HepG2 (cell line): Measurements from ENCODE around the gene ZNF652. TPM values are rescaled to one million over a fixed set of nuclear protein-coding genes. Genes with fewer than 3 reads are reported as not detected.
"Not testable (repeated sequence)": the region's sequence is repeated elsewhere in the genome, so short reads cannot be mapped to it uniquely, and the experiment has no call there.

Experiments used
- ATAC-seq: fragments of 200-7000 bp; cut with Tn5 transposase; 3 replicates; pipeline ENCODE4 v1.9.1; 2020; ENCODE audit warnings: mild to moderate bottlenecking, moderate library complexity
- BruUV-seq: library from RNA; stranded (reverse); fragments of 400-500 nt; replicated peaks from 2 replicates; lab custom pipeline; 2021; lab: Mats Ljungman, UMichigan
- CTCF ChIA-PET: fragments of 300-600 bp; formaldehyde crosslinking; extraction: SDS; loops from one replicate; lab custom pipeline; 2021; ENCODE audit warnings: low total read pairs, inconsistent platforms, low intra/inter-chr PET ratio; lab: Yijun Ruan, JAX
- POLR2A ChIA-PET: fragments of 350-600 bp; sonication (Branson Sonifier 250); formaldehyde crosslinking; loops from one replicate; lab custom pipeline; 2020; ENCODE audit warnings: antibody characterized with exemption, inconsistent platforms; lab: Yijun Ruan, JAX
- DNase-seq: peaks from one replicate; pipeline ENCODE4 v3.0.0-alpha.2; 2015; ENCODE audit warnings: low spot score
- FAIRE-seq: peaks from 3 replicates; lab custom pipeline; 2011; peaks lifted over from hg19 to GRCh38; lab: Jason Lieb, UNC
- H2AFZ ChIP-seq: one replicate; pipeline ENCODE4 v1.6.1; 2011; ENCODE audit warnings: low read length, inconsistent platforms
- H3K27ac ChIP-seq: fragments of 300-600 bp; 3 replicates; pipeline ENCODE4 v1.8.0; 2011; ENCODE audit warnings: mixed run types, mild to moderate bottlenecking, mixed read lengths, low read length, inconsistent platforms; ENCODE audit not compliant: insufficient read depth; ENCODE audit errors: extremely low read length
- H3K27me3 ChIP-seq, 2 experiments: fragments of 200-600 bp in 1 of 2; 2 replicates in 1 of 2; 3 replicates in 1 of 2; pipeline versions ENCODE4 v1.6.0 to v1.8.0; 2011; ENCODE audit warnings: low read length in 2 of 2, mild to moderate bottlenecking in 2 of 2, moderate library complexity in 2 of 2, inconsistent platforms in 1 of 2; ENCODE audit not compliant: insufficient read depth in 2 of 2, control insufficient read depth in 1 of 2
- H3K36me3 ChIP-seq, 2 experiments: fragments of 200-600 bp in 1 of 2; replicated peaks in 1 of 2; 2 replicates in 1 of 2; 3 replicates in 1 of 2; pipeline versions ENCODE4 v1.5.1 to v1.8.0; 2011; ENCODE audit warnings: low read length in 2 of 2, inconsistent platforms in 1 of 2; ENCODE audit not compliant: insufficient read depth in 2 of 2, control insufficient read depth in 1 of 2
- H3K4me1 ChIP-seq: 2 replicates; pipeline ENCODE4 v1.5.1; 2012; ENCODE audit warnings: low read length, inconsistent platforms; ENCODE audit not compliant: insufficient read depth
- H3K4me2 ChIP-seq: 2 replicates; pipeline ENCODE4 v1.6.0; 2011; ENCODE audit warnings: low read depth, low read length, inconsistent platforms
- H3K4me3 ChIP-seq, 3 experiments: fragments of 200-600 bp in 1 of 3; sonication (generic), shearing (Covaris generic) in 1 of 3; replicated peaks in 1 of 3; 2 replicates each; pipeline ENCODE4 v1.5.1; 2011 to 2016; ENCODE audit warnings: low read length in 3 of 3, inconsistent platforms in 2 of 3, low read depth in 2 of 3, mild to moderate bottlenecking in 2 of 3, control low read depth in 1 of 3, mixed read lengths in 1 of 3; ENCODE audit not compliant: insufficient read depth in 1 of 3
- H3K79me2 ChIP-seq: one replicate; pipeline ENCODE4 v1.6.1; 2011; ENCODE audit warnings: low read length, inconsistent platforms; ENCODE audit not compliant: insufficient read depth
- H3K9ac ChIP-seq: 2 replicates; pipeline ENCODE4 v1.6.0; 2011; ENCODE audit warnings: mild to moderate bottlenecking, low read depth, low read length, inconsistent platforms; ENCODE audit not compliant: insufficient read depth
- H3K9me3 ChIP-seq: 2 replicates; pipeline ENCODE4 v1.5.1; 2012; ENCODE audit warnings: mild to moderate bottlenecking, low read length
- H4K20me1 ChIP-seq: 2 replicates; pipeline ENCODE4 v1.6.0; 2011; ENCODE audit warnings: inconsistent platforms, mild to moderate bottlenecking, low read length, moderate library complexity; ENCODE audit not compliant: insufficient read depth
- MED13 ChIP-seq: sonication (generic); formaldehyde crosslinking; IDR thresholded peaks from 2 replicates; pipeline ENCODE4 v1.5.0; 2020; ENCODE audit warnings: missing genetic modification reagents
- MTERF4 ChIP-seq: sonication (generic); formaldehyde crosslinking; IDR thresholded peaks from 2 replicates; pipeline ENCODE4 v1.8.0; 2023; ENCODE audit warnings: mild to moderate bottlenecking, missing genetic modification reagents
- SMC3 ChIP-seq: IDR thresholded peaks from 2 replicates; pipeline ENCODE4 v1.6.1; 2011; ENCODE audit warnings: low read length, improper control_type of control experiment
- SRSF4 ChIP-seq: fragments of 200-400 bp; formaldehyde crosslinking; IDR thresholded peaks from one replicate; pipeline ENCODE4 v1.6.1; 2018; ENCODE audit warnings: mild to moderate bottlenecking, low read depth, low read length, moderate library complexity; ENCODE audit not compliant: poor library complexity, severe bottlenecking
- STAT5B ChIP-seq: sonication (generic); formaldehyde crosslinking; IDR thresholded peaks from 2 replicates; pipeline ENCODE4 v1.4.0; 2020; ENCODE audit warnings: missing genetic modification reagents
- THAP11 ChIP-seq: IDR thresholded peaks from 2 replicates; pipeline ENCODE4 v1.6.1; 2016; ENCODE audit warnings: missing biosample characterization, missing genetic modification reagents
- ZBTB20 ChIP-seq: sonication (generic); formaldehyde crosslinking; IDR thresholded peaks from 2 replicates; pipeline ENCODE4 v1.8.1; 2023; ENCODE audit warnings: missing genetic modification reagents, low read depth, mild to moderate bottlenecking, borderline replicate concordance
- ZFP90 ChIP-seq: sonication (generic); formaldehyde crosslinking; IDR thresholded peaks from 2 replicates; pipeline ENCODE4 v1.8.0; 2022; ENCODE audit warnings: missing genetic modification reagents, mild to moderate bottlenecking, inconsistent platforms, borderline replicate concordance
- ZNF333 ChIP-seq: sonication (generic); formaldehyde crosslinking; IDR thresholded peaks from 2 replicates; pipeline ENCODE4 v1.4.0; 2020; ENCODE audit warnings: mild to moderate bottlenecking, missing genetic modification reagents, borderline replicate concordance
- ZNF550 ChIP-seq: sonication (generic); formaldehyde crosslinking; IDR thresholded peaks from 2 replicates; pipeline ENCODE4 v1.4.0; 2020; ENCODE audit warnings: mild to moderate bottlenecking, missing genetic modification reagents, borderline replicate concordance
- ZNF589 ChIP-seq: sonication (generic); formaldehyde crosslinking; conservative IDR thresholded peaks from 2 replicates; pipeline ENCODE4 v1.8.0; 2022; ENCODE audit warnings: mild to moderate bottlenecking, moderate library complexity, missing genetic modification reagents
- ZSCAN9 ChIP-seq: IDR thresholded peaks from 2 replicates; pipeline ENCODE4 v1.6.1; 2016; ENCODE audit warnings: borderline replicate concordance
- WGBS: methylation state at CpG from one replicate; pipeline ENCODE4 v1.1.6; 2017; ENCODE audit warnings: low lambda C conversion rate; 5-methylcytosine and 5-hydroxymethylcytosine counted together
- in situ Hi-C: cut with HindIII; loops from 2 replicates; pipeline ENCODE4 v1.10.0; 2017; ENCODE audit warnings: low pct_unique_long_range_greater_than_20kb; ENCODE audit not compliant: extremely low pct_ligation_motif_present
- intact Hi-C: fragments of 100-400 bp; cut with micrococcal nuclease; formaldehyde crosslinking; loops from one replicate; pipeline ENCODE4 v1.10.0; 2022; ENCODE audit not compliant: unreplicated experiment
- polyA plus RNA-seq, 8 experiments: library from polyadenylated mRNA; depleted of rRNA in 3 of 8; stranded (reverse) in 7 of 8; unstranded in 1 of 8; fragments of >200 nt; fragmentation: Illumina TruSeq in 4 of 8; extraction: Trizol in 4 of 8; gene quantifications; 2 replicates each; pipeline versions ENCODE4 v1.2.1 to v1.2.3, GENCODE V29; 2011 to 2016; ENCODE audit warnings: low read depth in 4 of 8, missing spikeins in 1 of 8, mixed read lengths in 1 of 8; ENCODE audit not compliant: insufficient read depth in 1 of 8
- total RNA-seq, 5 experiments: library from RNA; depleted of rRNA; stranded (reverse); fragments of >200 nt; fragmentation: Illumina TruSeq; extraction: Trizol; gene quantifications; 2 replicates each; pipeline ENCODE4 v1.2.3, GENCODE V29; 2016; ENCODE audit warnings: low read depth in 1 of 5
- TF ChIP-seq, protein P1 (sequence below): sonication (generic); formaldehyde crosslinking; IDR thresholded peaks from 2 replicates; pipeline ENCODE4 v1.5.0; 2020; ENCODE audit warnings: missing genetic modification reagents

Gene ZNF652
- total and polyA plus RNA-seq, 2 of the 13 experiments (the other 11 are each of a cell fraction or from before 2014, with no cell fraction given) = 16.2 to 30.2 TPM

DNA sequence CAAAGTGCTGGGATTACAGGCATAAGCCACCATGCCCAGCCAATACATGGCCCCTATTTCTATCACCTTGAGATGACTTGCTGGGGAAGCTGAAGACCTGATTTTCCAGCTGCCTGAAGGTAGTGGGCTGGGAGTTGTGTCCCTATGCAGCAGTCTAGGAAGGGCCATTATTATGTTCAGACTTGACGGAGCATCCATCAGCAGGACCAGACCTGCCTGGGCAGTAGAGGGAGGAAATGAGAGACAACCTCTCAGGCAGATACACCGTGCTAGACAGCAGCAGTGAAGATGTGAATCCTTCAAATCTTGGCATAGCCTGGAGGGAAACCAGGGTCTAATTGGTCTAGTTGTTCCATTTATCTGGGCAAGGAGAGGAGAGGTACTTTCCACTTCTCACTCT lies 95.8 kb downstream of the ZNF652 start (continued):
- TF ChIP-seq ZFP90 (CRISPR knock-in tag) (no peak), STAT5B (CRISPR knock-in tag) (no peak), ZNF333 (CRISPR knock-in tag) (no peak), ZNF589 (CRISPR knock-in tag) (no peak), SRSF4 (no peak)

DNA sequence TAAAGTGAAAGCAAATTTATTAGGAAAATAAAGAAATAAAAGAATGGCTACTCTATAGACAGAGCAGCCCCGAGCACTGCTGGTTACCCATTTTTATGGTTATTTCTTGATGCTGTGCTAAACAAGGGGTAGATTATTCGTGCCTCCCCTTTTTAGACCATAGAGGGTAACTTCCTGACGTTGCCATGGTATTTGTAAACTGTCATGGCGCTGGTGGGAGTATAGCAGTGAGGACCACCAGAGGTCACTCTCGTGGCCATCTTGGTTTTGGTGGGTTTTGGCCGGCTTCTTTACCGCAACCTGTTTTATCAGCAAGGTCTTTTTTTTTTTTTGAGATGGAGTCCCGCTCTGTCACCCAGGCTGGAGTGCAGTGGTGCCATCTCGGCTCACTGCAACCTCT lies 100.5 kb downstream of the ZNF652 start:
- peaks cover 2 to 25% of the 10 kb centered on the region in 2 experiments; a peak in 4 of 5 replicates for H3K27me3 ChIP-seq
- intact Hi-C loops, H3K79me2 ChIP-seq, CTCF ChIA-PET, DNase-seq, H4K20me1 ChIP-seq, H2AFZ ChIP-seq, H3K4me3 ChIP-seq, in situ Hi-C loops, FAIRE-seq, H3K4me2 ChIP-seq, H3K36me3 ChIP-seq, POLR2A ChIA-PET, H3K27ac ChIP-seq, H3K9me3 ChIP-seq, ATAC-seq, H3K9ac ChIP-seq, BruUV-seq: not testable (repeated sequence)
- 84% methylated on average over 9 of the region's 9 CpGs for WGBS
- H3K4me1 ChIP-seq = peaks cover 13% of the 10 kb centered on the region

DNA sequence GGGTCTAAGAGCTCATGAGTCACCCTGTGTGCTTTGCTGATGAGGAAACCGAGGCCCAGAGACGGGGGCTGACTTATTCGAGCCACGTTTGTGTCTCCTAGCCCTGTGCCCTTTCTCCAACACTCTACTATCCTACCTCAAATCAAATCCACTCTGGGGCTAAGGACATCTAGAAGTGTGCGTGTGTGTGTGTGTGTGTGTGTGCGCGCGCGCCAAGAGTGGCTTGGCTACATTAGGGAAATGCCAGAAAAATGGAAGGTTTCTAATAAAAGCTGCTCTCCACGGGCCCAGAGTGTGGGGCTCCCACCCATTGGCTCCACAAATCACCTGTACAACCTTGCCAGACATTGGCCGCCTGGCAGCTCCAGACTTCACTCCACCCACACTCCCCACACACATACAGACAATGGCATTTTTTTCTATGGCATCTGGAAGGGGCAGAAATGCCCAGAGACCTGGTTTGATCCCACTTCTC lies 101.2 kb downstream of the ZNF652 start:
- peak overlapping the region; percentile 99 for H3K4me2 ChIP-seq
- H3K9ac ChIP-seq = peak overlapping the region; percentile 31
- H3K27me3 ChIP-seq = peaks cover 2 to 25% of the 10 kb centered on the region in 2 experiments; a peak in 4 of 5 replicates
- ChIA-PET CTCF (no interaction called here), POLR2A (no interaction called here)
- ATAC-seq = peak; percentile 27
- WGBS = 50% methylated on average over 11 of the region's 11 CpGs
- DNase-seq = no peak
- no TSS peak for BruUV-seq
- H3K79me2 ChIP-seq = no peaks in the 10 kb centered on the region
- H3K9me3 ChIP-seq = no peaks in the 10 kb centered on the region
- H3K27ac ChIP-seq = no peak overlapping the region
- FAIRE-seq = no peak
- H4K20me1 ChIP-seq = no peaks in the 10 kb centered on the region
- peak overlapping the region; percentile 46 to 76 (median 55) for H3K4me3 ChIP-seq
- in situ Hi-C loops (no loop called here), intact Hi-C loops (no loop called here)
- H3K36me3 ChIP-seq = no peaks in the 10 kb centered on the region
- peak overlapping the region; percentile 35 for H2AFZ ChIP-seq
- H3K4me1 ChIP-seq = peaks cover 13% of the 10 kb centered on the region
- TF ChIP-seq ZSCAN9 (CRISPR knock-in tag) = no peak
- TF ChIP-seq THAP11 (CRISPR knock-in tag) = no peak
- TF ChIP-seq, protein P1, sequence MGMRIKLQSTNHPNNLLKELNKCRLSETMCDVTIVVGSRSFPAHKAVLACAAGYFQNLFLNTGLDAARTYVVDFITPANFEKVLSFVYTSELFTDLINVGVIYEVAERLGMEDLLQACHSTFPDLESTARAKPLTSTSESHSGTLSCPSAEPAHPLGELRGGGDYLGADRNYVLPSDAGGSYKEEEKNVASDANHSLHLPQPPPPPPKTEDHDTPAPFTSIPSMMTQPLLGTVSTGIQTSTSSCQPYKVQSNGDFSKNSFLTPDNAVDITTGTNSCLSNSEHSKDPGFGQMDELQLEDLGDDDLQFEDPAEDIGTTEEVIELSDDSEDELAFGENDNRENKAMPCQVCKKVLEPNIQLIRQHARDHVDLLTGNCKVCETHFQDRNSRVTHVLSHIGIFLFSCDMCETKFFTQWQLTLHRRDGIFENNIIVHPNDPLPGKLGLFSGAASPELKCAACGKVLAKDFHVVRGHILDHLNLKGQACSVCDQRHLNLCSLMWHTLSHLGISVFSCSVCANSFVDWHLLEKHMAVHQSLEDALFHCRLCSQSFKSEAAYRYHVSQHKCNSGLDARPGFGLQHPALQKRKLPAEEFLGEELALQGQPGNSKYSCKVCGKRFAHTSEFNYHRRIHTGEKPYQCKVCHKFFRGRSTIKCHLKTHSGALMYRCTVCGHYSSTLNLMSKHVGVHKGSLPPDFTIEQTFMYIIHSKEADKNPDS = no peak
- no peak for TF ChIP-seq ZNF550
- TF ChIP-seq MTERF4 (CRISPR knock-in tag) = 0 out of 2 replicates have a peak, but pooled peaks have one; percentile 41
- no peak for TF ChIP-seq SMC3
- TF ChIP-seq ZBTB20 (CRISPR knock-in tag) = 0 out of 2 replicates have a peak, but pooled peaks have one; percentile 0
- no peak for TF ChIP-seq MED13 (CRISPR knock-in tag)
